Tibial artery (tissue), 4 donors: ENCODE data around the gene JADE2.
"Not testable (repeated sequence)": the region's sequence is repeated elsewhere in the genome, so short reads cannot be mapped to it uniquely, and the experiment has no call there.

Experiments used
- DNase-seq, 2 donors: peaks; one replicate each; pipeline ENCODE4 v3.0.0-alpha.2; 2019
- H3K27ac ChIP-seq, 2 donors: fragments of 200-600 bp; sonication (generic) in 1 of 2; 1 replicate in 1 of 2; 2 replicates in 1 of 2; pipeline ENCODE4 v1.5.1; 2018 to 2019; ENCODE audit warnings: mild to moderate bottlenecking in 1 of 2
- H3K27me3 ChIP-seq, 2 donors: fragments of 200-600 bp; sonication (generic) in 1 of 2; one replicate each; pipeline versions ENCODE4 v1.5.1 to v1.6.0; 2016 to 2019
- H3K36me3 ChIP-seq, 3 donors: fragments of 200-600 bp; sonication (generic) in 2 of 3; one replicate each; pipeline ENCODE4 v1.5.1; 2016 to 2019; ENCODE audit warnings: mild to moderate bottlenecking in 2 of 3
- H3K4me1 ChIP-seq, 4 donors: fragments of 200-600 bp; sonication (generic) in 2 of 4; 1 replicate in 3 of 4; 2 replicates in 1 of 4; pipeline ENCODE4 v1.5.1; 2016 to 2019
- H3K4me3 ChIP-seq, 2 donors: fragments of 200-600 bp; sonication (generic) in 1 of 2; 1 replicate in 1 of 2; 2 replicates in 1 of 2; pipeline ENCODE4 v1.5.1; 2018 to 2019; ENCODE audit warnings: mild to moderate bottlenecking in 2 of 2
- H3K9me3 ChIP-seq, 3 donors: fragments of 200-600 bp; sonication (generic) in 1 of 3; one replicate each; pipeline ENCODE4 v1.5.1; 2016 to 2019
- intact Hi-C: fragments of 100-400 bp; cut with DNase I; formaldehyde crosslinking; loops from one replicate; pipeline ENCODE4 v1.15.0; 2023; ENCODE audit warnings: low total_unique reads
- TF ChIP-seq, protein P1 (sequence below), 2 experiments: fragments of 200-600 bp in 1 of 2; fragments of 450-650 bp in 1 of 2; IDR thresholded peaks; one replicate each; pipeline ENCODE4 v1.5.1; 2017 to 2019; ENCODE audit warnings: antibody characterized with exemption in 2 of 2, mild to moderate bottlenecking in 1 of 2, moderate library complexity in 1 of 2

Gene JADE2

DNA sequence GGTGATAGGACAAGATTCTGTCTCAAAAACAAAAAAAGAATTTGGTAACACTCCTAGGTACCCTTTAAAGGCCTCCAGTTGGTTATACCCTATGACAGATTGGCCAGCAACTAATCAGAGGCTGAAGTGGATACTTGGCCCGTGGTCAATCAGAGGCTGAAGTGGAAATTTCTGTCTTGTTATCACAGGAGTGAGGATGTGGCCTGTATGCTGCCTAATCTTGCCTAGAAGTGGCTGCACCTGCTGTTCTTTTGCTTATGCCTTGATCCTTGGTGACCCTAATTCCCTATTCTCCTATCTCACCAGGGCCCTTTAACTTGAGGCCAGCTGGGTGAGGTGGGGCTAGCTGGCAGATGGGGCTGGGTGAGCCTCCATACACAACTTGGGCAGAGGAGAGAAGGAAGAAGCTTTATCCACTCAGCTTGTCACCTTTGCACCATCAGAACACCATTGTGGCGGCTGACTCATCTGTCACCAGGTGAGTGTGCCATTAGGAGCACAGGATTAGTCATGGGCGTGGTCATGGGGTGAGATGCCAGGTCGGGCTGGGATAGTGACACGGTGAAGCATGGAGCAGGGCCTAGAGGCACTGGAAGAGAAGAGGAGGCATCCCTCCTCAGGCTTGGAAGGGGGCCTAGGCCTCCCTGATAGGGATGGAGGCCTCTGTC is 65.7 kb downstream of the JADE2 start:
- TF ChIP-seq, protein P1, sequence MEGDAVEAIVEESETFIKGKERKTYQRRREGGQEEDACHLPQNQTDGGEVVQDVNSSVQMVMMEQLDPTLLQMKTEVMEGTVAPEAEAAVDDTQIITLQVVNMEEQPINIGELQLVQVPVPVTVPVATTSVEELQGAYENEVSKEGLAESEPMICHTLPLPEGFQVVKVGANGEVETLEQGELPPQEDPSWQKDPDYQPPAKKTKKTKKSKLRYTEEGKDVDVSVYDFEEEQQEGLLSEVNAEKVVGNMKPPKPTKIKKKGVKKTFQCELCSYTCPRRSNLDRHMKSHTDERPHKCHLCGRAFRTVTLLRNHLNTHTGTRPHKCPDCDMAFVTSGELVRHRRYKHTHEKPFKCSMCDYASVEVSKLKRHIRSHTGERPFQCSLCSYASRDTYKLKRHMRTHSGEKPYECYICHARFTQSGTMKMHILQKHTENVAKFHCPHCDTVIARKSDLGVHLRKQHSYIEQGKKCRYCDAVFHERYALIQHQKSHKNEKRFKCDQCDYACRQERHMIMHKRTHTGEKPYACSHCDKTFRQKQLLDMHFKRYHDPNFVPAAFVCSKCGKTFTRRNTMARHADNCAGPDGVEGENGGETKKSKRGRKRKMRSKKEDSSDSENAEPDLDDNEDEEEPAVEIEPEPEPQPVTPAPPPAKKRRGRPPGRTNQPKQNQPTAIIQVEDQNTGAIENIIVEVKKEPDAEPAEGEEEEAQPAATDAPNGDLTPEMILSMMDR (IDR thresholded peaks at IDR 0.05): no peak
- Histone ChIP-seq H3K27me3 (no peaks in the 10 kb centered on the region), H3K9me3 (no peaks in the 10 kb centered on the region), H3K4me3 (no peak overlapping the region), H3K27ac (no peak overlapping the region), H3K36me3 (no peaks in the 10 kb centered on the region), H3K4me1 (peaks cover 0 to 20% (median 9%) of the 10 kb centered on the region in 4 donors)
- no peak for DNase-seq
- intact Hi-C loops: no loop called here

DNA sequence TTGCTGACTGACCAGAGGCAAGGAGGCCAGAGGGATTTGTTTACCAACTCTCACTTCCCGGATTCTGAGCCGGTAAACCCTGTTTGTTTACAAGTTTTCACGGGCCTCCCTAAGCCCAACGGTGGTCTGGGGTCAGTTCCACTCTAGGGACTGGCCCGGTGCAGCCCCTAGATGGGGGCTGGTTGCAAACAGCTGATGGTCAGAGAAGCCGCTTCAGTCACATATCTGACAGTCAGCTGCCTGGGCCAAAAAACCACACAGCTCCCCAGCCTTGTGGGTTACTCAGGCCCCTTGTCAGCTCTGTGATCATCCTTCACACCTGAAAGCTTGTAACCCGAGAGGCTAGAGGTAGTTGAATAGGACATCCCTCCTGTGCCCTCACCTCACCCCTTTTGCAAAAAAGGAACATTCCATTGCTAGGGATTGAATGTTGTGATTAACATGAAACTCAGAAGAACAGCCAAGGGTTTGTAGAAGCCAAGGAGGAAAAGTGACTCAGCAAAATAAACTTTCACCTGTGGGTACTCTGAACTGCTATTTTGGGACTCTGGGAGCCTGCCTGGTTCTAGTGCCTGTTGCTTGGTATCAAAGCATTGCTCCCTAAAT is 66.8 kb downstream of the JADE2 start:
- H3K9me3 ChIP-seq: no peaks in the 10 kb centered on the region
- peak overlapping the region in 1 of 2 donors; percentile 22 for H3K27ac ChIP-seq
- H3K4me3 ChIP-seq: no peak overlapping the region
- peaks cover 0 to 14% (median 6%) of the 10 kb centered on the region in 4 donors for H3K4me1 ChIP-seq
- H3K36me3 ChIP-seq: no peaks in the 10 kb centered on the region
- no peak for DNase-seq
- H3K27me3 ChIP-seq: no peaks in the 10 kb centered on the region
- intact Hi-C loops: no loop called here
- TF ChIP-seq, protein P1 (IDR thresholded peaks at IDR 0.05): no peak

DNA sequence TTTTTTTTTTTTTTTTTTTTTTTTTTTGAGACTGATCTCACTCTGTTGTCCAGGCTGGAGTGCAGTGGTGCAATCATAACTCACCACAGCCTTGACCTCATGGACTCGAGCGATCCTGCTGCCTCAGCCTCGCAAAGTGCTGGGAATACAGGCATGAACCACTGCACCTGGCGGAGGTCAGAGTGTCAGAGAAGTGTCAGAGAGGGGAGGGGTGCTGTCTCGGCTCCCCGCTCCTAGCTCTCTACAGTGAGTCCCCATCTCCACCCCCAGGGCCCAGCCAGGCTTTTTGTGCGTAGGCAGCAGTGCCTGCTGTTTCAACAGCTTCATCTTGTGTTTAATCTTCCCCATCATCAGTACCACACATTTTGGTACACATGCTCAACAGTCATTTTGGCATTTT is 68.9 kb downstream of the JADE2 start:
- no peaks in the 10 kb centered on the region for H3K9me3 ChIP-seq
- no peaks in the 10 kb centered on the region for H3K27me3 ChIP-seq
- peaks cover 0 to 14% (median 6%) of the 10 kb centered on the region in 4 donors for H3K4me1 ChIP-seq
- DNase-seq: no peak
- H3K27ac ChIP-seq: no peak overlapping the region
- intact Hi-C loops: no loop called here
- TF ChIP-seq, protein P1 (IDR thresholded peaks at IDR 0.05): no peak
- no peak overlapping the region for H3K4me3 ChIP-seq
- no peaks in the 10 kb centered on the region for H3K36me3 ChIP-seq

DNA sequence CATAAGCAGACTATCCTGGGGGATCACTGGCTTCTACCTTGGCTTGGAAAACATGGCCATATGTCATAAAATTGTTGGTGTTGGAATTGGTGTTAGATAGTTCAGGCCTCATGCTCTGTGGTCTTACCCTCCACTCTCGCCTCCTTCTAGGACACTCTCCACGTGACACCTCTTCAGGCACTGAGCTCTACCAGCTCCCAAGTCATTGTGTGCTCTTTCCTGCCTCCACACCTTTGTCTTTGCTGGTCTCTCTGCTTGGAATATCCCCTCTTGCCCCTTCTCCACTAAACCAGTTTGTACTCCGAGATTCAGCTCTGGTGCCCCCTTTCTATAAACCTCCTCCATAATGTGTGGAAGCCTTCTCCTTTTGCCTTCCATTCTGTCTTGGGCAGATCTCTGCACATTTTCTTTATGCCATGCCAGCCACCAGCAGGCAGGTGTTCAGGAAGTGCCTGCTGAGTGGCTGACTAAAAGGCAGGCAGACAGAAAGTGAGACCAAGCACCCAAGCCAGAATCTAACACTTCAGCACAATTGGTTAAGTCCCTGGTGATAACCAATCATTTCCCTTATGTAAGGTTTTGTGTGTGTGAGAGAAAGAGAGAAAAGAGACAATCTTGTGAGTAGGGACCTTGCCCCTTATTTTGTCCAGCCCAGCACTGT is 69.5 kb downstream of the JADE2 start:
- no peaks in the 10 kb centered on the region for H3K36me3 ChIP-seq
- H3K4me1 ChIP-seq: peaks cover 0 to 14% (median 6%) of the 10 kb centered on the region in 4 donors
- H3K9me3 ChIP-seq: no peaks in the 10 kb centered on the region
- no peak overlapping the region for H3K27ac ChIP-seq
- H3K4me3 ChIP-seq: no peak overlapping the region
- TF ChIP-seq, protein P1 (IDR thresholded peaks at IDR 0.05): no peak
- intact Hi-C loops: no loop called here
- DNase-seq: no peak
- no peaks in the 10 kb centered on the region for H3K27me3 ChIP-seq

DNA sequence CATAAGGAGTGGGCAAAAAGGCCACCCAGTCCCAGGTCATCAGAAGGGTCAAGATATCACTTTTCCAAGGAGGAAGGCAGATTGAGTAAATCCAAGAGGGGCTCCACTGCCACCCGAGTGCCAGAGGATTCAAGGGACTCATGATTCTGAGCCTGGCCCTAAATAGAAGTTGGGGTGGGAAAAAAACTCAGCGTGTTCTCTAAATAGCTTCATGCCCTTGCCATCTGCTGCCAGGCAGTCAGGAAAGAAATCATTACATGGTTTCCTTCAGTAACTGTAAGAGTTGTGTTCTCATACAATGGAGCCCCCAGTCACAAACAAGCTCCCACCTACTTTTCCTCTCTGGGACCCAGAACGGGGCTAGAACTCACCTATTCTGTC is 70.0 kb downstream of the JADE2 start:
- Histone ChIP-seq H3K27ac (no peak overlapping the region), H3K4me1 (peaks cover 0 to 14% (median 6%) of the 10 kb centered on the region in 4 donors), H3K9me3 (no peaks in the 10 kb centered on the region), H3K36me3 (no peaks in the 10 kb centered on the region), H3K4me3 (no peak overlapping the region), H3K27me3 (no peaks in the 10 kb centered on the region)
- intact Hi-C loops: no loop called here
- no peak for DNase-seq
- TF ChIP-seq, protein P1 (IDR thresholded peaks at IDR 0.05): no peak

DNA sequence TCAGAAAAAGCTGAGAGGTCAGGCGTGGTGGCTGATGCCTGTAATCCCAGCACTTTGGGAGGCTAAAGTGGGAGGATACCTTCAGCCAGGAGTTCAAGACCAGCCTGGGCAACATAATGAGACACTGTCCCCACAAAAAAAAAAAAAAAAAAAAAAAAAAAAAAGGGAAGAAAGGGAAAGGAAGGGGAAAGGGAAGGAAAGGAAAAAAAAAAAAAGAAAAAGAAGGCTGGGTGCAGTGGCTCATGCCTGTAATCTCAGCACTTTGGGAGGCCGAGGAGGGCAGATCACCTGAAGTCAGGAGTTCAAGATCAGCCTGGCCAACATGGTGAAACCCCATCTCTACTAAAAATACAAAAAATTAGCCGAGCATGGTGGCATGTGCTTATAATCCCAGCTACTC is 74.3 kb downstream of the JADE2 start:
- H3K4me1 ChIP-seq, H3K27ac ChIP-seq, DNase-seq, intact Hi-C loops, H3K4me3 ChIP-seq, H3K9me3 ChIP-seq, H3K27me3 ChIP-seq: not testable (repeated sequence)
- H3K36me3 ChIP-seq: peaks cover 9 to 20% (median 10%) of the 10 kb centered on the region in 3 donors
